GM19043 (cell line): ENCODE results near the gene LMO3.
"Not testable (repeated sequence)": the region's sequence is repeated elsewhere in the genome, so short reads cannot be mapped to it uniquely, and the experiment has no call there.

Experiments used
- ATAC-seq: cut with Tn5 transposase; IDR thresholded peaks from one replicate; pipeline ENCODE4 v1.9.1; 2021; ENCODE audit warnings: low read depth; ENCODE audit not compliant: unreplicated experiment

LMO3 gene

GRCh38 chr12:16553457-16553856, 52.5 kb downstream of the LMO3 start:
- no peak for ATAC-seq

GRCh38 chr12:16552301-16552700, 53.7 kb downstream of the LMO3 start:
- ATAC-seq = no peak

- no peak for ATAC-seq
Measured at GRCh38 chr12:16545836-16546235, 60.1 kb downstream of the LMO3 start.

- no peak for ATAC-seq
Measured at GRCh38 chr12:16542586-16542985, 63.4 kb downstream of the LMO3 start.

GRCh38 chr12:16537652-16538051, 68.3 kb downstream of the LMO3 start:
- ATAC-seq = not testable (repeated sequence)

- no peak for ATAC-seq
Measured at GRCh38 chr12:16531621-16532020, 74.3 kb downstream of the LMO3 start.

- ATAC-seq = no peak
Measured at GRCh38 chr12:16530268-16530850, 75.6 kb downstream of the LMO3 start.

GRCh38 chr12:16526693-16527092, 79.3 kb downstream of the LMO3 start:
- ATAC-seq = no peak

GRCh38 chr12:16524378-16524777, 81.6 kb downstream of the LMO3 start:
- ATAC-seq = no peak

- no peak for ATAC-seq
Measured at GRCh38 chr12:16523951-16524331, 82.0 kb downstream of the LMO3 start.

- ATAC-seq = no peak
Measured at GRCh38 chr12:16523284-16523950, 82.5 kb downstream of the LMO3 start.

GRCh38 chr12:16520328-16520727, 85.6 kb downstream of the LMO3 start:
- ATAC-seq = no peak

- ATAC-seq = no peak
Measured at GRCh38 chr12:16515666-16516065, 90.3 kb downstream of the LMO3 start.

- no peak for ATAC-seq
Measured at GRCh38 chr12:16513231-16513630, 92.7 kb downstream of the LMO3 start.

- no peak for ATAC-seq
Measured at GRCh38 chr12:16509411-16509810, 96.6 kb downstream of the LMO3 start.

GRCh38 chr12:16506394-16506793, 99.6 kb downstream of the LMO3 start:
- ATAC-seq = no peak

- no peak for ATAC-seq
Measured at GRCh38 chr12:16504200-16504599, 101.8 kb downstream of the LMO3 start.

- ATAC-seq = no peak
Measured at GRCh38 chr12:16499611-16500010, 106.4 kb downstream of the LMO3 start.
